ENCODE data around the gene TANK. TPM values are rescaled to one million over a fixed set of nuclear protein-coding genes. Genes with fewer than 3 reads are reported as not detected.
"Not testable (repeated sequence)": the region's sequence is repeated elsewhere in the genome, so short reads cannot be mapped to it uniquely, and the experiment has no call there.

TANK gene
- total RNA-seq, 1 experiment from 2014 or later: 295 TPM

GRCh38 chr2:161243905-161244304, 83.7 kb downstream of the TANK start:
- H3K9me2 ChIP-seq (replicated peaks; ENCODE audit: insufficient read depth, low read length): no peaks in the 10 kb centered on the region
- peak overlapping the region; percentile 71 for H3K4me3 ChIP-seq (ENCODE audit: low read length)
- peaks cover 9% of the 10 kb centered on the region; the same call in 1 of the 2 replicates for H3K79me2 ChIP-seq (ENCODE audit: low read length)
- H3K4me2 ChIP-seq (ENCODE audit: low read depth, low read length, poor library complexity, severe bottlenecking): peak overlapping the region; percentile 90
- H4K20me1 ChIP-seq (ENCODE audit: insufficient read depth, low read depth, low read length): no peaks in the 10 kb centered on the region
- H2AFZ ChIP-seq (ENCODE audit: low read length): no peak overlapping the region
- no peaks in the 10 kb centered on the region for H3K9me3 ChIP-seq (ENCODE audit: low read length)
- H3K27me3 ChIP-seq (ENCODE audit: low read length): no peaks in the 10 kb centered on the region
- no peaks in the 10 kb centered on the region for H3K36me3 ChIP-seq (ENCODE audit: insufficient read depth, low read length)
- peak overlapping the region; percentile 94 for H3K27ac ChIP-seq (ENCODE audit: low read length)
- H3K9ac ChIP-seq (ENCODE audit: low read length): peak overlapping the region; percentile 74
- DNase-seq: peak; percentile 78
- H3K4me1 ChIP-seq (ENCODE audit: low read length): peaks cover 86% of the 10 kb centered on the region

- Histone ChIP-seq H3K27ac (ENCODE audit: low read length) (peak overlapping the region; percentile 94), H3K9ac (ENCODE audit: low read length) (peak overlapping the region; percentile 74), H3K4me1 (ENCODE audit: low read length) (peaks cover 90% of the 10 kb centered on the region), H3K4me2 (ENCODE audit: low read depth, low read length, poor library complexity, severe bottlenecking) (peak overlapping the region; percentile 90), H3K4me3 (ENCODE audit: low read length) (peak overlapping the region; percentile 71)
- peak; percentile 95 for DNase-seq
- H3K36me3 ChIP-seq (ENCODE audit: insufficient read depth, low read length); H4K20me1 ChIP-seq (ENCODE audit: insufficient read depth, low read depth, low read length); H3K9me3 ChIP-seq (ENCODE audit: low read length); H3K9me2 ChIP-seq (replicated peaks; ENCODE audit: insufficient read depth, low read length); H3K79me2 ChIP-seq (ENCODE audit: low read length); H3K27me3 ChIP-seq (ENCODE audit: low read length); H2AFZ ChIP-seq (ENCODE audit: low read length): not testable (repeated sequence)
Measured at GRCh38 chr2:161244387-161245260, 84.4 kb downstream of the TANK start.

GRCh38 chr2:161245261-161245553, 85.0 kb downstream of the TANK start:
- Histone ChIP-seq H3K4me3 (ENCODE audit: low read length) (peak overlapping the region; percentile 71), H3K27me3 (ENCODE audit: low read length) (no peaks in the 10 kb centered on the region), H3K36me3 (ENCODE audit: insufficient read depth, low read length) (no peaks in the 10 kb centered on the region), H2AFZ (ENCODE audit: low read length) (no peak overlapping the region), H3K27ac (ENCODE audit: low read length) (peak overlapping the region; percentile 94), H3K9ac (ENCODE audit: low read length) (peak overlapping the region; percentile 74), H3K4me2 (ENCODE audit: low read depth, low read length, poor library complexity, severe bottlenecking) (peak overlapping the region; percentile 90), H3K9me3 (ENCODE audit: low read length) (no peaks in the 10 kb centered on the region), H3K9me2 (replicated peaks; ENCODE audit: insufficient read depth, low read length) (no peaks in the 10 kb centered on the region), H4K20me1 (ENCODE audit: insufficient read depth, low read depth, low read length) (no peaks in the 10 kb centered on the region), H3K4me1 (ENCODE audit: low read length) (peaks cover 90% of the 10 kb centered on the region), H3K79me2 (ENCODE audit: low read length) (peaks cover 9% of the 10 kb centered on the region; the same call in 1 of the 2 replicates)
- peak; percentile 60 for DNase-seq

GRCh38 chr2:161245671-161246070, 85.4 kb downstream of the TANK start:
- Histone ChIP-seq H3K9ac (ENCODE audit: low read length) (peak overlapping the region; percentile 74), H3K36me3 (ENCODE audit: insufficient read depth, low read length) (no peaks in the 10 kb centered on the region), H3K79me2 (ENCODE audit: low read length) (peaks cover 9% of the 10 kb centered on the region; the same call in 1 of the 2 replicates), H3K27me3 (ENCODE audit: low read length) (no peaks in the 10 kb centered on the region), H3K4me3 (ENCODE audit: low read length) (peak overlapping the region; percentile 71), H4K20me1 (ENCODE audit: insufficient read depth, low read depth, low read length) (no peaks in the 10 kb centered on the region), H3K27ac (ENCODE audit: low read length) (peak overlapping the region; percentile 94), H3K9me2 (replicated peaks; ENCODE audit: insufficient read depth, low read length) (no peaks in the 10 kb centered on the region), H3K9me3 (ENCODE audit: low read length) (no peaks in the 10 kb centered on the region), H3K4me2 (ENCODE audit: low read depth, low read length, poor library complexity, severe bottlenecking) (peak overlapping the region; percentile 90), H2AFZ (ENCODE audit: low read length) (no peak overlapping the region), H3K4me1 (ENCODE audit: low read length) (peaks cover 90% of the 10 kb centered on the region)
- DNase-seq: peak; percentile 74

GRCh38 chr2:161246281-161246680, 86.1 kb downstream of the TANK start:
- H3K4me2 ChIP-seq (ENCODE audit: low read depth, low read length, poor library complexity, severe bottlenecking): peak overlapping the region; percentile 90

GRCh38 chr2:161250864-161251436, 90.7 kb downstream of the TANK start:
- Histone ChIP-seq H3K36me3 (ENCODE audit: insufficient read depth, low read length) (no peaks in the 10 kb centered on the region), H3K4me3 (ENCODE audit: low read length) (peak overlapping the region; percentile 43), H3K79me2 (ENCODE audit: low read length) (no peaks in the 10 kb centered on the region), H2AFZ (ENCODE audit: low read length) (no peak overlapping the region), H3K9me3 (ENCODE audit: low read length) (no peaks in the 10 kb centered on the region), H3K4me1 (ENCODE audit: low read length) (peaks cover 64% of the 10 kb centered on the region), H3K9me2 (replicated peaks; ENCODE audit: insufficient read depth, low read length) (no peaks in the 10 kb centered on the region), H3K27ac (ENCODE audit: low read length) (peak overlapping the region; percentile 94), H3K9ac (ENCODE audit: low read length) (peak overlapping the region; percentile 28), H4K20me1 (ENCODE audit: insufficient read depth, low read depth, low read length) (no peaks in the 10 kb centered on the region), H3K27me3 (ENCODE audit: low read length) (no peaks in the 10 kb centered on the region), H3K4me2 (ENCODE audit: low read depth, low read length, poor library complexity, severe bottlenecking) (peak overlapping the region; percentile 90)
- DNase-seq: peak; percentile 89

More at GRCh38 chr2:161246281-161246680, 86.1 kb downstream of the TANK start:
- peak overlapping the region; percentile 94 for H3K27ac ChIP-seq (ENCODE audit: low read length)
- no peaks in the 10 kb centered on the region for H3K9me2 ChIP-seq (replicated peaks; ENCODE audit: insufficient read depth, low read length)
- H3K4me1 ChIP-seq (ENCODE audit: low read length): peaks cover 90% of the 10 kb centered on the region
- no peaks in the 10 kb centered on the region for H3K36me3 ChIP-seq (ENCODE audit: insufficient read depth, low read length)
- H4K20me1 ChIP-seq (ENCODE audit: insufficient read depth, low read depth, low read length): no peaks in the 10 kb centered on the region
- H3K27me3 ChIP-seq (ENCODE audit: low read length): no peaks in the 10 kb centered on the region
- no peak overlapping the region for H2AFZ ChIP-seq (ENCODE audit: low read length)
- no peaks in the 10 kb centered on the region for H3K9me3 ChIP-seq (ENCODE audit: low read length)
- peak overlapping the region; percentile 74 for H3K9ac ChIP-seq (ENCODE audit: low read length)
- H3K4me3 ChIP-seq (ENCODE audit: low read length): peak overlapping the region; percentile 71
- DNase-seq: peak; percentile 86
- H3K79me2 ChIP-seq (ENCODE audit: low read length): peaks cover 9% of the 10 kb centered on the region; the same call in 1 of the 2 replicates

- Histone ChIP-seq H3K27me3 (ENCODE audit: low read length) (no peaks in the 10 kb centered on the region), H3K9ac (ENCODE audit: low read length) (no peak overlapping the region), H4K20me1 (ENCODE audit: insufficient read depth, low read depth, low read length) (no peaks in the 10 kb centered on the region), H3K4me2 (ENCODE audit: low read depth, low read length, poor library complexity, severe bottlenecking) (no peak overlapping the region), H3K36me3 (ENCODE audit: insufficient read depth, low read length) (no peaks in the 10 kb centered on the region), H3K27ac (ENCODE audit: low read length) (no peak overlapping the region), H3K4me1 (ENCODE audit: low read length) (peaks cover 6% of the 10 kb centered on the region), H3K4me3 (ENCODE audit: low read length) (no peak overlapping the region), H3K79me2 (ENCODE audit: low read length) (no peaks in the 10 kb centered on the region), H3K9me2 (replicated peaks; ENCODE audit: insufficient read depth, low read length) (no peaks in the 10 kb centered on the region), H2AFZ (ENCODE audit: low read length) (no peak overlapping the region), H3K9me3 (ENCODE audit: low read length) (no peaks in the 10 kb centered on the region)
- no peak for DNase-seq
Measured at GRCh38 chr2:161257123-161257952, 97.1 kb downstream of the TANK start.

- Histone ChIP-seq H3K4me2 (ENCODE audit: low read depth, low read length, poor library complexity, severe bottlenecking) (no peak overlapping the region), H3K4me1 (ENCODE audit: low read length) (peaks cover 9% of the 10 kb centered on the region), H2AFZ (ENCODE audit: low read length) (no peak overlapping the region), H3K9me2 (replicated peaks; ENCODE audit: insufficient read depth, low read length) (no peaks in the 10 kb centered on the region), H3K27ac (ENCODE audit: low read length) (no peak overlapping the region), H3K4me3 (ENCODE audit: low read length) (no peak overlapping the region), H3K79me2 (ENCODE audit: low read length) (no peaks in the 10 kb centered on the region), H3K27me3 (ENCODE audit: low read length) (no peaks in the 10 kb centered on the region), H3K9ac (ENCODE audit: low read length) (no peak overlapping the region), H4K20me1 (ENCODE audit: insufficient read depth, low read depth, low read length) (no peaks in the 10 kb centered on the region), H3K9me3 (ENCODE audit: low read length) (no peaks in the 10 kb centered on the region), H3K36me3 (ENCODE audit: insufficient read depth, low read length) (no peaks in the 10 kb centered on the region)
- DNase-seq: no peak
Measured at GRCh38 chr2:161265874-161266273, 105.6 kb downstream of the TANK start.

All from Karpas-422 (cell line).